ENCODE data around the gene PAM.

PAM gene

DNA sequence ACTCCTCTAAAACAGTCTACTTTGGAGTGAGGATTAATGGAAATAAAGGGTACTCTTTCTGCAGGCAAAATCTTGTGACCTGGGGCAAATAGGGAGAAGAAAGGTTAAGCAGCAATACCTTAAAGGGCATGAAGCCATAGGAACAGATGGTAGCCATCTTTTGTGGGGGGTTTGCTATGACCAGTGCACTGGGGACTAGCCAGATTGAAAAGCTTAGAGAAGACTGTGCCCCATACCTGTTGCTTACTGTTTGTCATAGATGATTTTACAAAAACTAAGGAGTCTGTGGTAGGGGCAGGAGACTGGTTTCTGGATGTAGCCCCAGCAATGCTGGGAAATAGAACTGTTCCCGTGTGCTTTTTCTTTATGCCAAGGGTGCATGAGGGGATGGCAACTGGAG lies 58.6 kb downstream of the PAM start:
- DNase-seq (ENCODE audit: low read depth in 2 of 2): no peak

DNA sequence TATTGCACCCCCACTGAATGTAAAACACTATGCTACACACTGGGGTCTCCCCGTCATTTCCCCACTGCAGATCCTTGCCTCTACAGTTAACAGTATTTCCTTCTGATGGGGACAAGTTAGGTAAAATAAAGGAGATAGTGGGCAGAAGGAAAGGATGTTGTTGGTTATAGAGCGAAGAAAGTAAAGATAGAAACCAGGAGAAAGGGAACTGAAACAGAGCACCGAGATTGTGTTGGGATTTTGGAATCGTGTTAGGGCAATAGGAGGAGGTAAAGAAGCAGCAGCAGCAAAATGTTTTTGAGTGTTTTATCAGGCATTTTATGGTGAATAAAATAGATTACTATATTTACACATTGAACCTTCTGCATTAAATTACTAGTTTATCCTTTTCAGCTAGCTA lies 60.0 kb downstream of the PAM start:
- DNase-seq (ENCODE audit: low read depth in 2 of 2): no peak

DNA sequence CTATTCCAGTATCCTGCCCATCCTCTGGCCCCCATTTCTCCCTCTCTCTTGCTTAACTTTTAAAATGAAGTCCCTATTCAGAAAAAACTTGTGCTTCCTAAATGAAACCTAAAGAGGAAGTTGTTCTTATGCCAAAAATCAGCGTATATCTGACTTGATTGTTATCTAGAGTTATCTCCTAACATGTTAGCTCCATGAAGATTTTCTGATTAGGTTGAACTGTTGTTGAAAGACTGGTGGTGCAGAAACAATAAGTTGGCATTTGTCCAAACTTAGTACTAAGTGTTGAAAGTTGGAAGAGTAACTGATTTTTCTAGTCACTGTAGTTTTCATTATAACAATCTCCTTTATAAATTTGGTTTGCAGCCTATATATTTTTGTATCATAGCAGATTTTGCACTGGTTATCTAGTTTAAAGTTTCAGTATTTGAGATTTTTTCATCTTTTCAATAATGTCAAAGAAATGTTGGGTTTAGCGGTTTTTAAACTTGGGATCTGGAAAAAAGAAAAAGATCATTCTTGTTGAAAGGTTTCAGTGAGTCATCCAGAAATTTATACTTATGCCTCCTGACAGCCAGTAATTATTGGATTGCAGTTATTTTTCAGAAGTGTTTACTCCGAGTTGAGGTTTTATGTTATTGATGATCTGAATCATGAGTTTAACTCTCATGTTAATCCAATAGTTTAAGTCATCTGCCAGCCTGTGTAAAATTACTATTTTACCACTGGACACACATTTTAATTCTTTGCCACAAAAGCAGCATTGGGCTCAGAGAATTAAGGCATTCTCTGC lies 60.6 kb downstream of the PAM start:
- no peak for DNase-seq (ENCODE audit: low read depth in 2 of 2)

DNA sequence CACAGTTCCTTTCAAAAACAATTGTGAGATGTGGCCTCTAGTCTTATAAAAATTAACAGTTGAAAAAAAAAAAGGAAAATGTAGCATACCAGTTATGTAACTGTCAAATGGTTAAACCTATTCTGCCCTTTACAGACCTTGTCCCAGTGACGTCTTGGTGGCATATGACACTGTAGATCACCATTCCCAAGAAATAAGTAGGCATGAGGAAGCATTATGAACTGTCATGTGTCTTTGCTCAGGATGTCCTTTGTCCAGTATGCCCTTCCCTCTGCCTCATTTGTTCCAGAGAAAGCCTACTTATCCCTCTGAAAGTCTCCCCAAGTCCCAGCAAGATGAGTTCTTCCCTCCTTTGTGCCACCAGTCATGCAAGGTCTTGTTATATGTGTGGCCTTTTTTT lies 63.2 kb downstream of the PAM start:
- no peak for DNase-seq (ENCODE audit: low read depth in 2 of 2)

DNA sequence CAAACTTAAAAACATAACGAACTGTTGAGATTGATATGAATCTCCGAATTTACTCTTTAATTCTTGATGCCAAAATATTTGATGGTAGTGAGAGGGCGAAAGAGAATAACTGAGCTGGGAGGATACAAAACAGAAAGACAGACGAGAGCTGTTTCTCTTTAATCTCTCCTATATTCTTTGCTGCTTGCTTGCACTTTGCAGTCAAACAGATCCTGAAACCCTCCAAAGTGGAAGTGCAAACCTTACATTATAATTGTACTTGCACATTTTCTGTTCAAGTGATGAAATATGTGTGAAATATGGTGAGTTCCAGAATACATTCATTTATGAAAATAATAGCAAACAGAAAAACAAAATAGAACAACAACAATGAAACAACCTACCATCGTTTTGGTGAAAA lies 63.8 kb downstream of the PAM start:
- DNase-seq (ENCODE audit: low read depth in 2 of 2): no peak

DNA sequence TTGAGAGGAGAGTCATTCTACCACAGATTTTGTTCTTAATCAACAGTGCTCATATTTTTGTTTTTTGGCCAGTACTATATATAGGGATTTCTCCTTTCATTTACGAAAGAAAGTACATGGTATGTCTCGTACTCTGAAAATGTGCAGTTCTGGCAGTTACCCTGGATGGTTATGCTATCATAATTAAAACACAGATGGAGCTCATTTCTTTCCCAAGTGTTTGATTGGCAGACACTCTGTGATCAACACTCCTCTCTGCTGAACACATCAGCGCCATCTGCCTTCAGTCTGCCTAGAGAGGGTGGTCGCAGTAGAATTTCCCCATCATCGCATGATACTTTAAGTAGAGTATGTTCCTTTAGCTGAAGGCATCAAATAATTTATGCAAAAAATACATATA lies 64.5 kb downstream of the PAM start:
- DNase-seq (ENCODE audit: low read depth in 2 of 2): no peak

DNA sequence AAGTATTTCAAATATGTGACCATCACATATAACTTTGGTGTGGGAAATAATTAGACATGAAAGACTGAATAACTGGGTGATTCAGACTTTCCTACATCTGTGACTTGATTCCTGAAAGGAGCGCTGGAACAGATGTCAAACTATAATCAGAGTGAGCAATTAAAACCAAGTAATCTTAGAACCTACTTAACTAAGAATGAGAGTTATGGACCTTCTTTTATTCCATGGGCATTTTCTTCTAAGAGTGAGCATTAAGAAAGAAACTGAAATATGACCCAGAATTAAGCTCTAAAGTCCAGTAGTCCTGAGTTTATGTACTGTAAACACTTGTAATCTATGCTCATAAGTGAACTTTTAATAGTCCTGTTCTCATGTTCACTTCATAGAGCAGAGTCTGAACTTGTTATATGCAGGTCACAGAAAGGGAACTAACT lies 68.4 kb downstream of the PAM start:
- no peak for DNase-seq (ENCODE audit: low read depth in 2 of 2)

DNA sequence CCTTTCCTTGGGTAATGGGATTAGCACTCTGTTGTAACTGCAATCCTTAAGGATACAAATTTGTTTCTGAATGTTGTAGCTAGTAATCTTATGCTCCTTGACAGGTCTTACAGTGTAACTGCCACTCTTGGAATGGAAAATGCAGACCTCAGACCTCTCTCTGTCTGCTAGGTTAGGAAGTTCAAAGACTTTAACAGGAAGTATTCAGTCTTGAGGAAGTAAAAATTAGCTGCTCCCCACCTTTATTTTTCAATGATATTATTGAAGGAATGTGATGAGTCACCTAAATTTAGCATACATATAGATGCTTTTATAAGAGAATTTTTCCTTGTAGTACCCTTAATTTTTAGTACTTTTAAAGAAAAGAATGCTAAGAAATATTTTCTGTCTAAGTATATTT lies 71.5 kb downstream of the PAM start:
- DNase-seq (ENCODE audit: low read depth in 2 of 2): no peak

DNA sequence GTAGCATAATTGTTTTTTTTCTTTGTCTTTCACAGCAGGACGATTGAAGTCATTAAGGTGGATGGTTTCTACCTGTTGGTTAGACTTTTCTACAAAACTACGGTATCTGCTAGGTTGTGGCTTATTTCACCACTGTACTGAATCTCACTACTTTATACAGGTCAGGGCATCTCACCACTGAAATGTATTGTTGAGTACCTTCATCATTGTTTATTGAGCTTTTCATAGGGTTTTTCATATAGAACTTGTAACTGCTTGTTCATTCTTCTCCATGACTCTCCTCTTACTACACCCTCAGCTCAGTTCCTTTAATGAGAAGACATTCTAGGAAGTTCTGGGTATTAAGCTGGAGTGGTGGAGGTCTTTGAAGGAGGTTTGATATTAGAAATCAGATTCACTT lies 75.1 kb downstream of the PAM start:
- no peak for DNase-seq (ENCODE audit: low read depth in 2 of 2)

DNA sequence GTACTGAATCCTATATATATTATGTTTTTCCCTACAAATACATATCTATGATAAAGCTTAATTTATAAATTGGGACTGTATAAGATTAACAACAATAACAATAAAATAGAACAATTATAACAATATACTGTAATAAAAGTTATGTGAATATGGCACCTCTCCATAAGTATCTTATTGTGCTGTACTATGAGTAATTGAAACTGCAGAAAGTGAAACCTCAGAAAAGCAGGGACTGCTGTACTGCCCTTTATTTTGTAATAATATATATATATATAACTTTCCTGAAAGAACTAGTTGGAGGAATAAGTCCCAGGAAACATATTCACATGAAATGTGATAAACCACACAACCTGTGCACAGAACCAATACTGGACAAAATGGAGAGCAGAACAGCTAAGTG lies 77.3 kb downstream of the PAM start:
- no peak for DNase-seq (ENCODE audit: low read depth in 2 of 2)

DNA sequence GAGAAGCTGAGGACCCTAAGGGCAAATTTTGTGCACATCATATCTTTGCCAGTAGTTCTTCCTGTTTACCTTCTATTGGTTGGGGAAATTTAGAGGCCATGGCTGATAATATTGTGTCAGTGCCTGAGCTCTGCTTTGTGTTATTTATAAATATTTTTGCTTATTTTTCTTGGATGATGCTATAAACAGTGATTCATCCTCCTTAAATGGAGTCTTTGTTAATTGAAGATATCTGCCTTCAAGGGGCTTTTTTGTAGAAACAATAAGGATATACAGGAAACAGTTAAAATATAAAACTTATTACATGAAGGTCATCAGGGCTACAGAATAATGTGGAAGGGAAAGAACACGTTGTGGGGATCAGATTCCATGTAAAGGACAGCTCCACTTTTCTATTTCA lies 78.0 kb downstream of the PAM start:
- no peak for DNase-seq (ENCODE audit: low read depth in 2 of 2)

DNA sequence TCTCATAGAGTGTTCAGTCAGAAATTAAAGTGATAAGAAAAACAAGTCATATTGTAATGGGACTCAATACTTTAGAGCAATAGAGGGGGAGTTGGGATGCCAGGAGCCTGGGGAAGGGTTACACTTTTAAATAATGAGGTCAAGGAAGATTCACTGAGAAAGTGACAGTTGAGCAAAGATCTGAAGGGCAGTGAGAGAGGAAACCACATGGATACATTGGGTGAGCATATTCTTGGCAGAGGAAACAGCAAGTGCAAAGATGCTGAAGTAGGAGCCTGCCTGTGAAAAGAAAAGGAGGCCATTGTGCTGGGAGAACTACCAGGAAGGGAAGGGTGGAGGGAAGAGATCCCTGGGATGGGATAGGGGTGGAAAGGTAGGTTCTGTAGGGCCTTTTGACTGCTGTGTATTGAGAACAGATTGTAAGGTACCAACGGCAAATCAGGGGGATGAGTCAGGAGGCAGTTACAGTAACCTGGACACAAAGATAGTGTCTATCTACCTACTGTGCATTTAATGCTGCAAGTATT lies 79.4 kb downstream of the PAM start:
- DNase-seq (ENCODE audit: low read depth in 2 of 2): no peak

DNA sequence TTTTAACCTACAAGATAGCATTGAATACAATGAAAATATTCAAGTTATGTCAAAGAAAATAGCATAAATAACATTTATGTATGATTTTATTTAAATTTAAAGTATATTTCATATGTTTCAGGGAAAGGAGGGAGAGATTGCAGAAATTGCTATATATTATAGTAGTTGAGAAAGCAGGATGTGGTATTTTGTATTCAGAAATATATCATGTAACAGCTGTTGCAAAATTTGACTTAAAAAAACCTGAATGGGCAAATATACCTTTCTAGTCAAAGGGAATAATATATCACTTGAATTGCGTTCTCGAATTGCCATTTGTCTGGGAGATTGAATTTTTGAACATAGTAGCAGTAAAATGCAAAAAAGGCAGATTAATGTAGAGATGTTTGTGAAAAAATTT lies 80.6 kb downstream of the PAM start:
- DNase-seq (ENCODE audit: low read depth in 2 of 2): no peak

DNA sequence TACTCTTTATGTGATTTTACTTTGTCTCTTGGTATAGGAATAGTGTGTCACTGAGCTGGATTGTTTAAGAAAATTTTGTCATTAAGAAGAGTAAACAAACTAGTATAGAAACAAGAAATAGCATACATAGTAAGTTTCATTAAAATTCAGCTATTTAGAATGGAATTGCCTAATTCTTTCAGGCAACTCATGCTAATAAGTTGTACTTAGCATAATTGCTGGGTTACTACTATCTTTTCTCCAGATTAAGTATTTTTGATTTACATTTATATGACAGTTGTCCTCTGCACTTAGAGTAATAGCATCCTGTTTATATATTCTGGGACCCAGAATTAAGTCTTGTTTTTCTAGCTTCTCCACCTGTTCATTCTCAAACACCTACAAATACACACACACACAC lies 85.9 kb downstream of the PAM start:
- DNase-seq (ENCODE audit: low read depth in 2 of 2): no peak

DNA sequence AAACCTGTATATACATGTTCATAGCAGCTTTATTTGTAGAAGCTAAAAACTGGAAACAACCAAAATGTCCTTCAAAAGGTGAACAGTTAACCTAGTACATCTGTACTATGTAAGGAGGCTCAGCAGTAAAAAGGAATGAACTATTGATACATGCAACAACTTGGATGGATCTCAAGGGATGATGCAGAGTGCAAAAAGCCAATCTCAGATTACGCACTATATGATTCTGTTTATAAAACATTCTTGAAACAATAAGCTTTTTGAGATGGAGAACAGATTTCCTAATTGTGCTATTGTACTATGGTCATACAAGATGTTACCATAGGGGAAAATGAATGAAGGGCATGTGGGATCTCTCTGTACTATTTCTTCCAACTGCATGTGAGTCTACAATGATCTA lies 88.9 kb downstream of the PAM start:
- DNase-seq (ENCODE audit: low read depth in 2 of 2): no peak

DNA sequence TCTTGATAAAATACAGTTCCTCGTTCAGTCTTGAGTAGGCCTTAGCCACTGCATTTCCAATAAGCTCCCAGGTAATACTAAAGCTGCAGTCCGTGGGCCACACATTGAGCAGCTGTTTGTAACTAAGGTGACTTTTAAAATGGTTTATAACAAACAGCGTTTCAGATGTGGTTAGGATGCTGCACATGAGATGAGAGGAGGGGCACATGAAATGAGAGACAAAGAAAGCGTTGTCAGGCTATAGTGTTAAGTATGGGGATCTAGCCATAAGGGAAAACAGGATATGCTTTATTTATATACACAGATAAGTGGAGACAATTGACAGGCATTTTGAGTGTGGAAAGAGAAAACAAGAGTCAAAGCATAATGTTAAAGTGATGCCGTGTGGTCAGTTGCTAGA lies 89.9 kb downstream of the PAM start:
- DNase-seq (ENCODE audit: low read depth in 2 of 2): no peak

DNA sequence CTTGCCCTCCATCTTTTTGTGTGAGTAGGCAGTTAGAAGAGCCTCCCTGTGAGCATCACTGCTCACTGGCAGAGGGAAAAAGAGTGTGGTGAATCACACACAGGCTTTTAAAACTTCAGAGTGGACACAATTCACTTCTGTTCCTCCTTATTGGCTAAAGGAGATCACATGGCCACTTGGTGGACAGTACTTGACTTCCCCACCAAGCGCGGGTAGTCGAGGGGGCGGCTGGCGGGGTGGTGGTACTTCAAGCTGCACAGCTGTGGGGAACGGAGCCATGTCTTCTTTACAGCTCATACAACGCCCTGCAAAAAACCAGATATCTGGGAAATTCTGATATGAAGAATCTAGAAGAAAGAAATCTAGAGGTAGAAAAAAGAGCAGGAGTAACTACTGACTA lies 95.4 kb downstream of the PAM start:
- DNase-seq (ENCODE audit: low read depth in 2 of 2): no peak

DNA sequence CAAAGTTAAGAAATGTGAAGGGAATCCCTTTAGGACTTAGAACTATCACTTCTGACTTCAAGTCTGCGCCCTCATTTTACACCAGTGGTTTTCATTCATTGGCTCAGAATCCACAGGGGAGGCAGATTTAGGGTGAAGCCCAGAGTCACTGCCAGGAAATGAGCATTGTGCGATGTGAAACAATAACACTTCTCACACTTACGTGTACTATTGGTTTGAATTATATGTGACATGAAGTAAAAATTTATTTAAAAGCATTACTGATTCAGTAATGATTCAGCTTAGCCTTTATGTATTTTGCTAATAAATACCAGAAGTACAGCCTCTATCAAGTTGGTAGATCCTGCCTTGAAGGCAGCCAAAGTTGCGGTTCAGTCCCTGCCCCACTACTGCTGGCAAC lies 98.6 kb downstream of the PAM start:
- no peak for DNase-seq (ENCODE audit: low read depth in 2 of 2)

DNA sequence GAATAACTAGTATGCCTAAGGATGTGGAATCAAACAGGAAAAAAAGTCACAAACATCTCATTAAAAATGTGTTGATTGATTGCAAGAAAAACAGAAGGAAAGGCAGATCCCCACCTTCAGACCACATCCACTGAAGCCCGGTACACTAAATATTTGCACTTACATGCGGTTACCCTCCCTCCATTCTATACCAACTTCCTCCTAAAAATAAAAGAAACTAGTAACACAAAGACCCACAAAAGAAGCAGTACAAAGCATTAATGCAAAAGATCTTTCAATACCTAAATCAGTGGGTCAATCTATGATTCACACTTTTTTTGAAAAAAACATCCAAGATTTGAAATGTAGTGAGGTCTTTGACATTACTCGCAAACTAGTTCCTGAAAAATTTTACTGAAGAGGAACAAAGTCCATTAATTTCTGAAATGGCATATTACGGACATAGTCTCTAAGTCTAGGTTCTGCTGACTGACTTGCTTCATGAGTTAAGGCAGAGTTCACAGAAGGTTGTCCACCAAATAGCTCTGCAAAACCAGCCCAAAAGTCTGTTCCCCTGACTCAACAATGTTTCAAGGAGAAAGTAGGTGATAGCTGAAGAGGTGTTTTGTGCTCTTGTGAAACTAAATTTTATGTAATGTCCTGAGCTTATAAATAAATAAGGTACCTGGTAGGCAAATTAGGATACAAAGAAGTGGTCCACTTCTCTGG lies 100.7 kb downstream of the PAM start:
- DNase-seq (ENCODE audit: low read depth in 2 of 2): no peak

DNA sequence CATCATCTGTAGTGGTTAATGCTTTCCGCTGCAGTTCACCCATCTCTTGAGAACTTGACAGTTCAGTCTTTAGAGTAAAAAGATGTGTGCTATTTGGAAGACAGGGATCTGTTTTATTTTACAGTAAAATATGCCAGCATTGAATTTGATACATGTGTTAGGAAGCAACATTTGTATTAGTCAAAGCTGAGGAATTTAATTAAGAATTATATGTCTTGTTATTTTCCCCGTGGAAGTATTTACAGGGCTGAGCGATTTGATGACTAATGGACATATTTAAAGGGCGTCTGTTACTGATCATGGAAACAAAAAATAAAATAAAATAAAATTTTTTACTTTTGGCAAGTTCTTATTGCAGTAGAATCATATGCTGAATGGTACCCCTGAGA lies 101.3 kb downstream of the PAM start:
- DNase-seq (ENCODE audit: low read depth in 2 of 2): no peak

DNA sequence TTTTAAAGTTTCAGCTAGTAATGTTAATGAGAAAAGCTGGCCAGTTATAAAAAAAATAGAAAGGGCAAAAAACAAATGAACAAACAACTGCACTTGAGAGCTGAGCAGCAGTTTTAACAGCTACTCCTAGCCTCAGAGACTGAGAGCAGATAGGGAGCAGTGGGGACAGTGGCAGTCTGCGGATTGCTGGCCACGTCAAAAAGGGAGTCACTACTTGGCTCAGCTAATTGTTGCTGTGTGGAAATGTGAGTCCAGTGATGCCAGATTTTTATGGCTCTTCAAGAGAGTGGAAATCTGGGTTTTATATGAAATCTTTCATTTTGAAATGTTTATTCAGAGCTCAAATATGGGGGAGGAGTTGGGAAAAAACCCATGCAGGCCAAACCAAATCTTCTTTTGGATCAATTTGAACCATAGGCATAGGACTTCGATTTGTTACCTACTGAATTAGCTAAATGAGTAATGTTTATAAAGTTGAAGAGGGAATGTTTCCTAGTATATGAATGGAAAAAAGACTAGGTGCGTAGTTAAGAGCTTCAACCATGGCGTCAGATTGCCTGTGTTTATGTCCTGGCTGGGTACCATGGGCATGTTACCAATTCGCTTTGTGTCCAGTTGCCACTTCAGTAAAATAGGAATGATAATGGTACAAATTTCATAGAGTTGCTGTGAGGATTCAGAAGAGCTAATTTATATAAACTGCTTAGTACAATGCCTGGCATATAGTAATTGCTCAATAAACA lies 102.1 kb downstream of the PAM start:
- no peak for DNase-seq (ENCODE audit: low read depth in 2 of 2)

DNA sequence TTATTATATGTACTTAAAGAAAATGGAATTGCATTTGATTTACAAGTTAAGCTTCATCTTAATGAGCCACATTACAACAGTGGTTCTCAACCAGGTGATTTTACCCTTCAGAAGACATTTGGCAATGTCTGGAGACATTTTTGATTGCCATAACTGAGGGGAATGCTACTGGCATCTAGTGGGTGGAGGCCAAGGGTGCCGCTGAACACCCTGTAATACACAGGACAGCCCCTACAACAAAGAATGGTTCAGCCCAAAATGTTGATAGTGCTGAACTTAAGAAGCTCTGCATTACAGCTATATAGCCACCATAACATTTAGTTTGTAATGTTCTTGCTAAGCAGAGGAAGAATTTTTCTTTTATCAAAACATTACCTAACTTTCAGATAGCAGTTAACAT lies 103.1 kb downstream of the PAM start:
- no peak for DNase-seq (ENCODE audit: low read depth in 2 of 2)

DNA sequence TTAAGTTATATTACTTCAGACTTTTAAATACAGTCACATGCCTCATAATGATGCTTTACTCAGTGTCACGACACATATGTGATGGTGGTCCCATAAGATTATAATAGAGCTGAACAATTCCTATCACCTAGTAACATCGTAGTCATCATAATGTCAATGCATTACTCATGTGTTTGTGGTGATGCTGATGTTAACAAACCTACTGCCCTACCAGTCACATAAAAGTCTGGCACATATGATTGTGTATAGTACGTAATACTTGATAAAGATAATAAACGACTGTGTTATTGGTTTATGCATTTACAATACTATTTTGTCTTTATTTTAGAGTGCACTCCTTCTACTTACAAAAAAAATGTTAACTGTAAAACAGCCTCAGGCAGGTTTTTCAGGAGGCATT lies 103.7 kb downstream of the PAM start:
- no peak for DNase-seq (ENCODE audit: low read depth in 2 of 2)
